HG03108 (cell line): Measurements from ENCODE around the gene UMODL1.
"Not testable (repeated sequence)": the region's sequence is repeated elsewhere in the genome, so short reads cannot be mapped to it uniquely, and the experiment has no call there.

ENCODE experiments used
- ATAC-seq: cut with Tn5 transposase; IDR thresholded peaks from one replicate; pipeline ENCODE4 v1.9.1; 2021; ENCODE audit warnings: moderate library complexity; ENCODE audit not compliant: unreplicated experiment

UMODL1 gene

DNA sequence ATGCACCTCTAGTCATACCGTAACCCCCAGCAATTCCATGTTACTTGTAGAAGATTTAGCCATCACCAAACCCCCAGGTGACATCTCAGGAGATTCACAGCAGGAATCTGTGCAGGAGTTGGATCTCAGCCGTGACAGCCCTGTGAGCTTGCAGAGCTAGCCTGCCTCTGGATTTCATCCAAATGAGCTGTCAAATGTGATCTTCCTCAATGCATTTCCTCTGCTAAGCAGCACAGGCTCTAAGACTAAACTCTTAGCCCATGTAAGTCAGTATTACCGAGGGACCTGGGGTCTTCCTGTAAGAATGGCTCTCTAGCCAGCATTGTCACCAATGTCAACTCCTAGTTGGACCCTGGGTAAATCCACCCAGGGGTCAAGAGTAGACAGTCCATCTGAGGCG is 41.7 kb downstream of the UMODL1 start:
- ATAC-seq, result no peak

DNA sequence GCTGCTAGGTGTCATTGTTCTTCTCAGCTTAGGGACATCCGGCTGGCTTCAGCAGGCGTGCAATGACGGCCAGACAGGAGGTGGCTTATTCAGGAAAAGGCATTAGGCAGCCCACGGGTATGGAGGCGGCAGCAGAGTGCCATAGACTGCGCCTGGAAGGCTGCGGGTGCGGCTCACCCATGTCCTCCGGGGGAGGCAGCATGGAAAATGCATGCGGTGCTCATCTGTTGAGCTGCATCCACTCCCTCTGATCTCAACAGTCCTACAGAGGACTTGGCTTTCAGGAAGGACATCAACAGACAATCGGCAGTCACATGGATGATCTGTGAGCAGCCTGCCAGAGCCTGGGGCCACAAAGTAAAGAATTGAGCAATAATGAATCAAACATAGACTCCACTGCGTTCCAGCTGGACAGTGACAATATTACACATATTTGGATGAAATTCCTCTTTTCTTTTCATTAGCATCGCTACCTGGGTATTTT is 42.9 kb downstream of the UMODL1 start:
- no peak for ATAC-seq

DNA sequence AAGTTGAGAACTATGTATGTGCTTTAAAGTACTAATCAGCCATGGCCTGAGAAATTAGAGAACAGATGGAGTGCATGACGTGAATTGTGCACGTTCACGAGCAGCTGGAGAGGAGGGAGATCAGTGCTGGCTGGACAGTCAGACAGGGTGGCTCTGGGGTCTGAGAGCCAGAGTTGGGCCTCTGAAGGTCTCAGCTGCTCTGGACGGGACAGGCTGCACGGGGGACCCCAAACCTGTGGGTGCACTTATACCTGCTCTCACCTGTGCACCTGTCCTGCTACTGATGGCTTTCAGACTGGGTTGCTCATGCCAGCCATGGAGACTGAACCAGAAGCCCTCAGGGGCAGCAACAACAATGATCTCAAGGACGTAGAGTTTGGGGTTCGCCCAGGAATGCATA is 43.5 kb downstream of the UMODL1 start:
- no peak for ATAC-seq

DNA sequence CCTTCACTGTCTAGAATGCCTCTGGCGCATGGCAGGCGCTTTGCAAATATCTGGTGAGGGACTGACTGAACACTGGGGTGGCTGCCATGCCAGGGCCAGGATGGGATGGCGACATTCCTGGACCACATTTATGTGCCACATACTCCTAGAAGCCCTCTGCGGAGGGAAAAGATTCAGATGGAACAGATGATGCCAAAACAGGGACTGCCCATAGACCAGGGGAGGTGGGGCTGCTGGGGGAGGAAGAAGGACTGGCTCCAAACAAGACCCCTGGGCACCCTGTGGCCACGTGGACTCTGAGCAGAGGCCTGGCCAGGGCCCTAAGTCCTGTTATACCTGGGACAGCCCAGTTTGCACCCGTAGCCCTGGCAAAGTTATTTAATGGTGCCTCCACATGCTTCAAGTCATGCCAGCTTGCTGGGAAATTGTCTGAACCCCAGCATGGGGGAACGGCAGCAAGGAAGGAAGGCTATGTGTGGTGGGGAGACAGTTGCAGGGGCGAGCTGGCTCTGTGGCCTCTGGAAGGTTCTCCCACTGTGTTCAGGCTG is 44.1 kb downstream of the UMODL1 start:
- no peak for ATAC-seq

DNA sequence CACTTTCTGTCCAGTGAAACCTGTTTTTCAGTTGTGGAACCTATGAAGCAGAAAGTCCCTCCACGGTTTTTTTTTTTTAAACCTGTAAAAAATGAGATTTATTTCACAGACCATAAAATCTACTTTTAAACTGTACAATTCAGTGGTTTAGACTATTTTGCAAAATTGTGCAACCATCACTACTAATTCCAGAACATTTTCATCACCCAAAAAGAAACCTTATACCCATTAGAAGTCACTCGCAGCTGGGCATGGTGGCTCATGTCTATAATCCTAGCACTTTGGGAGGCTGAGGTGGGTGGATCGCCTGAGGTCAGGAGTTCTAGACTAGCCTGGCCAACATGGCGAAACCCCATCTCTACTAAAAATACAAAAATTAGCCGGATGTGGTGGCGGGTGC is 45.4 kb downstream of the UMODL1 start:
- ATAC-seq, result not testable (repeated sequence)

DNA sequence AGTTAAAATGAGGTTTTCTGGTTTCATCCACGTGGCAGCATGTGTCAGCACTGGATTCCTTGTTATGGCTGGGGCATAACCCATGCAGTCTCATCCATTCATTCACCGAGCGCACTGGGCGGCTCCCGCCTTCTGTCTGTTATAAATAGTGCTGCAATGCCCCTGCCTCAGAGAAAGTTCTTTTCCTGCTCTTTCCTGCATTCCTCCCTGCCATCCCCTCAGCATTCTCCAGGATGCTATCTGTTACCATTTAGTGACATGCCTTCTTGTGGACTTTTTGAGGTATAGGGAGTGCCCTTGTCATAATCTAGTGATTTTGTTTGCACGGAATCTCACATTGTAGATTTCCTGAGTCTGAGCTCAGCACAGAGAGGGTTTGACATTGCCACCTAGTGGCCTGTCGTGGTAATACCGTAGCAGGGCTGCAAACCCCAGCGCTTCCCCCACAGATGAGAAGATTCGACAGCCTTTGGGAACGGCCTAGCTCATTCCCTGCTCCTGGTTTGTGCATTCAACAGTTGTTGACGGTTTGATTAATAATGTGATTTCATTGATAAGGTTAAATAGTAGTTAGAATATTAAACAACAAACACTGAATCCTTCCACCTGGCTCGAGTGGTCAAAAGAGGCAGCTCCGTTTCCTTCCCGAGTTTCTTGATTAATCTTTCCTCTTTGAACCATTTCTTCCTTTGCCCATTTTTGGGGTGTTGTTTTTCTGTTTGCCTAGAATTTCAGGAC is 46.3 kb downstream of the UMODL1 start:
- ATAC-seq, result no peak

DNA sequence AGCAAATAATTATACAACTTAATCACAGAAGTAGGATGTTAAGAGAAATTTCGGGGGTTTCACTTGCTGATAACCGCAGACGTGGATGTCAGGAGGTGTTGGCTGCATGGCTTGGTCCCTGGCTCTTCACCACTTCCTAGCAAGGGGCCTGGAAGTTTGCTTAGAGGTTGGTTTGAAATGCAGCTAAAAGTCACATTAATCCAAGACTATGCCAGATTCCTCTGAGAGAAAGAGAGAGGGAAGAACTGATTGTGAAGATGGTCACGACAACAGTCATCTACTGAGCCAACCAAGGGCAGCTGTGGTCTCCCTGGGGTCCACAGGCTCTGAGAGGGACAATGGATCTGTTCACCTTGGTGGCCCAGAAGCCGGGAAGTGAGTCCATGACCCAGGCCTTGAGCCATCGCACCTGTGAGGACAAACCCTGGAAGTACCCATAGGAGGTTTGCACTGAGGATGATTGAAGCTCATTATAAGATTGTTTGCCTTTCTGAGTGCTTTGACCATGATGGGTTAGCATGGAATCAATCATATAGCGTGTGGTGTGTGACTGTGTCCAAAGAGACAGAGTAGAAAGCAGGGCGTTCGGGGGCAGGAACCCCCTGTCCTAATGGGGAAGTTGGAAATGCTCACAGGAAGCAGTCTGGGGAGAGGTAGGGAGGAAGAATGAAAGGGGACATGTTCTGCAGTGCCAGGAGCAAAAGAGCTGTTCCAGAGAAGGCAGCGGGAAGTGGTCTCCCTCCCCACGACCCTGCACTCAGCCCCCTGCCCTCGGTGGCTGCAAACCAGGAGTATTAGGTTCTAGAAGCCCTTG is 47.1 kb downstream of the UMODL1 start:
- ATAC-seq, result no peak

DNA sequence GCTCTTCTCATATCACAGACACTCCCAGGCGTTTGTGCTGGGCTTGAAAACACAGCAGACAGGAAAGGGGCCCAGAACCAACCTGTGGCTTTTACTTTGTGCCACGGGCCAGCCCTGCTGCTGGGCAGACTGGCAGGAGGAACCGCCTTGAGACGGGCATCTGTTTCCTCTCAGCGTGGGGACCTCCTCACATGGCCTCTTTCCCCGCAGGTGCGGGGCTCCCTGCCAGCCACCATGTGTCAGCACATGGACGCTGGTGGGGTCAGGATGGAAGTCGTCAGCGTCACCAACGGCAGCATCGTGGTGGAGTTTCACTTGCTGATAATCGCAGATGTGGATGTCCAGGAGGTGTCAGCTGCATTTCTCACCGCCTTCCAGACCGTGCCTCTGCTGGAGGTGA is 47.8 kb downstream of the UMODL1 start:
- no peak for ATAC-seq

DNA sequence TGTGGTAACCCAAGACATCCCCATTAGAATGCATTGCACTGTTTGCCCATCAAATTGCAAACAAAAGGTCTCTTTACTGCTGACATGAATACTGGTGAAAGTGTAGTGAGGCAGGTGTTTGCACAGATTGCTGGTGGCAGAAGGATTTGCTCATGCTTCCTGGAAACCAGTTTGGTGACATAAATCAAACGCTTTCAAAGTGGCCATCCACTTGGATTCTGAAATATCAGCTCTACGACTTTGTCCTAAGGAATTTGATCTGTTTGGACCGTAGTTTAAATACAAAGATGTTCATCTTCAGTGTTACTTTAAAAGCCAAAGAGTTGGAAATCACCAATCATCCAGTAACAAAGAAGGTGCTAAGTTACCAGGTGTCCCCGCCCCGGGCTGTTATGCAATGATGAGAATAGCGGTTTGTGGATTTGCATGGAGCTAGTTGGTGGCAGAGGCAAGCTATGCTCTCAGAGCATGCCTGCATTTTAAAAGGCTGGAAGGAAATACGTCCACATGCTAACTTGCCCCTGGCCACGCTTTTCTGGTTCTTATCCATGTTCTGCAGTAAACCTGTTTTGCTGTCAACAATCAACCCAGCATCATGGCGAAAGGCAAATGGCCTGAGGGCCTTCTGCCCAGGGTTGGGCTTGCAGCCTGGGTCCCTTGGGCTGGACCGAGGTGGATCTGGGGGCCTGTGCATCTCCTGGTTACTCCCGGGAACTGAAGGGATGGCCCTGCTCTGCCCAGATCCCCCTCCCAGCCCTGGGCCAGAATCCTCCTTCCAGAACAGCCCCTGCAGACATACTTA is 49.2 kb downstream of the UMODL1 start:
- no peak for ATAC-seq

DNA sequence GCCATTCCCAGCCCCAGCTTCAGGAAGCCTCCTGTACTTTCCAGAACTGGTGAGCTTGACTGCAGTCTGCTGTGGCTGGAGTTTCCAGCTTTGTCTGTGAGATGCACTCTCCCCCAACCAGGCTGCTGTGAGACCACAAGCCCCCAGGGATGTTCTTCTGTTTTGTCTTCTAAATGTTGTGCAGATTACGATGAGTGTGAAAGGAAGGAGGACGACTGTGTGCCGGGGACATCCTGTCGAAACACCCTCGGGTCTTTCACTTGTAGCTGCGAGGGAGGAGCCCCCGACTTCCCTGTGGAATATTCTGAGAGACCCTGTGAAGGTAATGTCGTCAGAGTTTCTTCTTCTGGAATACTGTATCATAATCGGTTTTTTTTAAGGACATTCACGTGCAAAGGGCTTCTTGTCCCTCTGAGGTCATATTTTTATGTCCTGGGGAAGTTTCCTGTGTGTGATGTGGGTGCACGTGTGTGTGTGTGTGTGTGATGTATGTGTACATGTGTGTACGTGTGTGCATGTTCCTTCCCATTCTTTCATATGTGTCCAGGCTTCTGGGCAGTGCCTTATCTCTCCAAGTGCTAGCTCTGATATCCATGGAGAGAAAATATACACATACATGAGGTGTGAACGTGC is 49.9 kb downstream of the UMODL1 start:
- no peak for ATAC-seq

DNA sequence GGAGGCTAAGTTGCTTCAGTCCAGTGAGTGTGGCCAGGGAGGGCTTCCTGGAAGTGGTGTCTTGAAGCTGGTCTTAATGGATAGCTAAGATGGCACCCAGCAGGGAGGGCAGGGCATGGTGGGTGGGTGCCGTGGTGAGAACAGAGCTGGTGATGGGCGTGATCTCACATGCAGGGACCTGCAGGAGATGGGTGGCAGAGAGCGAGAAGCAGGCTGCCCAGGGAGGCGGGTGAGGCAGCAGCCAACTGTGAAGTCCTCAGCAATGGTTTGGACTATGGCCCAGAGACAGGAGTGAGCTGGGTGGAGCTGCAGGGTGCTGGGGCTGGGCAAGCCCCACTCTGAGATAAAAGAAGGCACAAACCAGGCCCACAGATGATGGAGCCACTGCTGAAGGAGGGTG is 50.7 kb downstream of the UMODL1 start:
- ATAC-seq, result no peak

DNA sequence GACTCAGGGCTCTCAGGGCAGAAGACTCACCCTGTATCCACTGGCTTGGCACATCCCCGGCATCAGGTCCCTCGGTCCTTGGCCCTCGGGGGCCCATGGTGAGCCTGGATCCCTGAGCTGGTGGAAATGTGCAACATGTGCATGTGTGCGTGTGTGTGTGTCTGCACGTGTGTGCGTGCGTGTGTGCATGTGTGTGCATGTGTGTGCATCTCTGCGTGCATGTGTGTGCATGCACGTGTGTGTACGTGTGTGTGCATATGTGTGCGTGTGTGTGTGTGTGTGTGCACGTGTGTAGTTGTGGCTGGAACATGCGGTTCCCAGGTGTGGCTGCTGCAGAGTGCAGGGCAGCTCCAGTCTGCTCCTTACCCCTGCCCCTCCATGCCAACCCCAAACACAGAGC is 51.3 kb downstream of the UMODL1 start:
- no peak for ATAC-seq

DNA sequence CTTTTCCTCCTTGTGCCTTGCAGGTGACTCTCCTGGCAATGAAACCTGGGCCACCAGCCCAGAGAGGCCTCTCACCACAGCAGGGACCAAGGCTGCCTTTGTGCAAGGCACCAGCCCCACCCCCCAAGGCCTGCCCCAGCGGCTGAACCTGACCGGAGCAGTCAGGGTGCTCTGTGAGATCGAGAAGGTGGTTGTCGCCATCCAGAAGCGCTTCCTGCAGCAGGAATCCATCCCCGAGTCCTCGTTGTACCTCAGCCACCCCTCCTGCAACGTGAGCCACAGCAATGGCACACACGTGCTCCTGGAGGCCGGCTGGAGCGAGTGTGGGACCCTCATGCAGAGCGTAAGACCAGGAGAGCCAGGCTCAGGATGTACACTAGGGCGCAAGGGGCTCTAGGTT is 51.7 kb downstream of the UMODL1 start:
- ATAC-seq, result no peak

DNA sequence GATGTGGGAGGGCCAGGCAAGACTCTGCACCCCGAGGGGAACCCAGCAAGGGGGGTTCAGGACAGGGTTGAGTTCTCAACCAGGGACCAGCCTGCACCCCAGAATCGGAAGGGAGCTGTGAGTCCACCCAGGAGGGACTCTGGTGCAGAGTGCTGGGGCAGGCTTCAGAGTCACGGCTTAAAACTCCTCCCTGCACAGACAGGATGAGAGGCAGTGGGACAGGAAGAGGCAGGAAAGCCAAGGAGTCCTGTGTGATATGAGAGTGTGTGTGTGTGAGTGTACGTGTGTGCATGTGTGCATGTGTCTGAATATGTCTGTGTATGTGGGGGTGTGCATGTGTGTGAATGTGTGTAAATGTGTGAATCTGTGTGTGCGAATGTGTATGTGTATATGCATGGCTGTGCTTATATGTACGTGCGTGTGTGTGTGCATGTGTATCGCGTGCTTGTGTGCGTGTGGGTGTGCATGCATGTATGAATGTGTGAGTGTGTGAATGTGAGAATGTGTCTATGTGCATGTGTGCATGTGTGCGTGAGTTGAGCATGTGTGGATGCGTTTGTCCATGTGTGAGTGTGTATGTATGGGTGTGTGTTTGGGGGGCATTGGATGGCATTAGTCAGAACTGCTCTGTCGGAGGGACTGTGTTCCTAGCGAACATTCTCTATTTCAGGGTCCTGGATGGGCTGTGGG is 52.2 kb downstream of the UMODL1 start:
- no peak for ATAC-seq

DNA sequence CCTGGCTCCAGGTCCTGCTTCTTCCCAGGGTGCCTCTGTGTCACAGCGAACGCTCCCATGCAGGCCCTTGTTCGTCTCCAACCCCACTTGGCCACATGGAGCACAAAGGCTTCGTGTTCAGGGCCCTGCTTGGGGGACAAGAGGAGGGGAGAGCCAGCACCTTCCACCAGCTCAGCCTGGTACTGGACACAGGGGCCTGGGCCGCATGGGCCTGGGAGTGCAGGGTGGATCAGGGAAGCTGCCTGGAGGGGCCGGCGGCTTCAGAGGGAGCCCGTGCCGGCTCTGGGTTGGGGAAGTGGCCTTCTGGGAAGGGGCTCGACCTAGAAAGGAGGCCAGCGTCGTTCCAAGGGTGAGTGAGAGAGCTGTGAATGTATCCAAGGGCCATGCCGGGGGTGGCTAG is 53.0 kb downstream of the UMODL1 start:
- ATAC-seq, result no peak

DNA sequence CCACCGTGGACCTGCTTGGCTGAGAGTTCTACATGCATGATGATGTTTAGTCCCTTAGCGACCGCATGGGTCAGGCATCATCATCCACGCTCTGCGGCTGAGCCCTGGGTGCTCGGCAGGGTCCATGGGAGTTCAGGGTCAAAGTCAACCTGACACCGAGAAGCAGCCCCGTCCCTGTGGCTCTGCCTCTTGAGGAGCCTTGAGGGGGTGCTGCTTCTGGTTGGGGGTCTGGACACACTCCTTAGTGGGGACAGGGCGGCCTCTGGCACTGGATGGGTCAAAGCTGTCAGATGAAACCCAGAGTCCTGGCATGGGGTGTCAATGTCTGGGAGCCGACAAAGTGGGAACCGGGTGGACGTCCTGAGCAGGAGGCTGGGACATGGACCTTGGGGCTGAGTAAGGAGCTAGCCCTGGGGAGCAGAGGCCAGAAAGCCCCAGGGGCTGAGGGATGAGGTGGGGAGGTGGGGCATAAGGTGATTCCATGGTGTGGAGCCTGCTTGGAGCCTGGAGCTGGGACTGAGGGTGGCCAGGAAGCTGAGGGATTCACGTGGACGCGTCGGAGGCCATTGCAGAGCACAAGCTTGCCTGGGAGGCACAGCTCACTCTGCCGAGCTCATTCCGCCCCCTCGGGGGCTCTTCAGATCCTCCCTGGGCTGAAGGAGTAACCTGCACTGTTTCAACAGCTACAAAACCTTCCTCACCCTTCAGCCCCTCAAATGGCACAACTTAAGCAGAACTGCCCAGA is 53.9 kb downstream of the UMODL1 start:
- ATAC-seq, result no peak

DNA sequence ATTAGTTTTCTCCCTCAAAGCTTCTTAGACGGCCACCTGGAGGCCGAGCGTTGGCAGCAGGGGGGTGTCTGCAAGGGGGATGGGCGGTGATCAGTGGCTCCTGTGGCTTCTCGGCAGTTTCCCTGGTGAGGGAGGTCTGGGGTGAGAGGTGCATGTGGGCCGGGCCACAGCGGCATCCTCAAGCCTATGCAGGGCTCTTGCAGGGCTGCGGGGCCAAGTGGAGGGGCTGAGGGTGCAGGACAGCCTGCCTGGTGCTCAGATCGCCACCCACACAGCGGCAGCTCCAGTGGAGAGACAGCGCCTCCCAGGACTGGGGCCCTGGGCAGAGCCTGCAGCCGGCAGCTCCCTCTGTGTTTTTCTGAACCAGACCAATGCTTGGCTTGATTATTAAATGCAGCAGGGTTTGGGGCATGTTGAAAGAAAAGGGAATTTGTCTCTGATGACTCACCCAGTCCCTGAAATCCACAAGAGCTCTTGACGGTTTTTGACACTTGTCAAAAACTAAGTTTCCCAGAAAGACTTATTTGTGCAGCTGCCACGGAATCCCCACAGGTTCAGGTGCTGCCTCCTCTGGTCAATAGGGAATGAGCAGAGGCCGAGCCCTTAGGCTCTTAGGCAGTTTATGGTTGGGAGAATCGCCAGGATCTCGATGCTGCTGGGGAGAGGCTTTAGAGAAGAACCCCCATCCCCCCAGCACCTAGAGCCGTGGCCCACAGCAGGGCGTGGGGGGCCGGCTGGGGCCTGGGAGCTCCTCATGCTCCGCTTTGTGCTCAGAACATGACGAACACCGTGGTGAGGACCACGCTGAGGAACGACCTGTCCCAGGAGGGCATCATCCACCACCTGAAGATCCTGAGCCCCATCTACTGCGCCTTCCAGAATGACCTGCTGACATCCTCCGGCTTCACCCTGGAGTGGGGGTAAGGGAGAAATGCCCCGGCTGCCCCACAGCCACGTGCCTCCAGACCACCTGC is 54.7 kb downstream of the UMODL1 start:
- ATAC-seq, result no peak
